PFSK-1 (cell line): ENCODE results near the gene CNTNAP2.

Experiments used
- FOXP2 ChIP-seq: optimal IDR thresholded peaks from 2 replicates; pipeline ENCODE3; 2011; ENCODE audit warnings: borderline replicate concordance, control low read depth, inconsistent platforms; ENCODE audit not compliant: insufficient read depth; ENCODE audit errors: extremely low read length, extremely low read depth
- POLR2AphosphoS5 ChIP-seq: IDR thresholded peaks from 2 replicates; pipeline ENCODE4 v1.6.1; 2012; ENCODE audit warnings: low read depth, mild to moderate bottlenecking, control low read depth, low read length, moderate library complexity
- REST ChIP-seq, 2 experiments: IDR thresholded peaks; 2 replicates each; pipeline versions ENCODE4 v1.6.1 to v1.8.0; 2011 to 2012; ENCODE audit warnings: low read depth in 2 of 2, low read length in 2 of 2, control low read depth in 1 of 2, inconsistent platforms in 1 of 2, mild to moderate bottlenecking in 1 of 2, moderate library complexity in 1 of 2; ENCODE audit not compliant: insufficient read depth in 1 of 2
- SIN3A ChIP-seq: IDR thresholded peaks from 2 replicates; pipeline ENCODE4 v1.6.1; 2012; ENCODE audit warnings: mild to moderate bottlenecking, low read length, moderate library complexity, borderline replicate concordance; ENCODE audit not compliant: insufficient read depth
- TAF1 ChIP-seq: IDR thresholded peaks from 2 replicates; pipeline ENCODE4 v1.6.1; 2012; ENCODE audit warnings: low read length, control low read depth, borderline replicate concordance; ENCODE audit not compliant: insufficient read depth

CNTNAP2 gene

GRCh38 chr7:147593271-147594057 lies 1476.9 kb downstream of the CNTNAP2 start:
- TF ChIP-seq TAF1 (no peak), FOXP2 (no peak), POLR2AphosphoS5 (no peak), REST (IDR thresholded peaks at IDR 0.05; ENCODE audit: insufficient read depth in 1 of 2, low read depth in 2 of 2, low read length in 2 of 2) (no peak), SIN3A (no peak)

- TF ChIP-seq SIN3A (no peak), FOXP2 (no peak), TAF1 (no peak), POLR2AphosphoS5 (no peak), REST (IDR thresholded peaks at IDR 0.05; ENCODE audit: insufficient read depth in 1 of 2, low read depth in 2 of 2, low read length in 2 of 2) (no peak)
Measured at GRCh38 chr7:147595042-147595441, 1478.4 kb downstream of the CNTNAP2 start.

GRCh38 chr7:147605323-147605722 lies 1488.7 kb downstream of the CNTNAP2 start:
- TF ChIP-seq REST (IDR thresholded peaks at IDR 0.05; ENCODE audit: insufficient read depth in 1 of 2, low read depth in 2 of 2, low read length in 2 of 2) (no peak), FOXP2 (no peak), POLR2AphosphoS5 (no peak), SIN3A (no peak), TAF1 (no peak)

GRCh38 chr7:147607157-147607800 lies 1490.7 kb downstream of the CNTNAP2 start:
- TF ChIP-seq POLR2AphosphoS5: no peak

GRCh38 chr7:147611431-147611830 lies 1494.8 kb downstream of the CNTNAP2 start:
- TF ChIP-seq SIN3A (no peak), POLR2AphosphoS5 (no peak)

GRCh38 chr7:147635288-147635687 lies 1518.7 kb downstream of the CNTNAP2 start:
- TF ChIP-seq REST (IDR thresholded peaks at IDR 0.05; ENCODE audit: insufficient read depth in 1 of 2, low read depth in 2 of 2, low read length in 2 of 2) (no peak), TAF1 (no peak), FOXP2 (no peak), SIN3A (no peak), POLR2AphosphoS5 (no peak)
